Mesenchymal stem cell (in vitro differentiated cells and primary cell): ENCODE data around the gene GPR161.

ENCODE experiments used
- DNase-seq: peaks from one replicate; pipeline ENCODE4 v3.0.0-alpha.2; 2013
- H2AFZ ChIP-seq: one replicate; pipeline ENCODE4 v1.6.1; 2013; ENCODE audit warnings: low read depth, mild to moderate bottlenecking, control low read depth, inconsistent platforms, low read length, moderate library complexity
- H2AK5ac ChIP-seq: 2 replicates; pipeline ENCODE4 v1.6.1; 2013; ENCODE audit warnings: low read length, moderate library complexity, mild to moderate bottlenecking, inconsistent platforms; ENCODE audit not compliant: severe bottlenecking
- H2BK120ac ChIP-seq: one replicate; pipeline ENCODE4 v1.6.1; 2013; ENCODE audit warnings: low read depth, mild to moderate bottlenecking, inconsistent platforms, low read length, moderate library complexity
- H2BK12ac ChIP-seq, 2 experiments: one replicate each; pipeline ENCODE4 v1.6.1; 2013; ENCODE audit warnings: inconsistent platforms in 2 of 2, low read length in 2 of 2, mild to moderate bottlenecking in 2 of 2, moderate library complexity in 2 of 2, control low read depth in 1 of 2
- H2BK15ac ChIP-seq: one replicate; pipeline ENCODE4 v1.6.1; 2013; ENCODE audit warnings: mild to moderate bottlenecking, low read depth, inconsistent platforms; ENCODE audit not compliant: poor library complexity, severe bottlenecking
- H2BK5ac ChIP-seq: 2 replicates; pipeline ENCODE4 v1.6.1; 2013; ENCODE audit warnings: low read depth, mild to moderate bottlenecking, low read length, control low read depth, inconsistent platforms; ENCODE audit not compliant: poor library complexity, severe bottlenecking
- H3K14ac ChIP-seq, 2 experiments: one replicate each; pipeline ENCODE4 v1.6.1; 2013; ENCODE audit warnings: inconsistent platforms in 2 of 2, low read length in 2 of 2, control low read depth in 1 of 2, mild to moderate bottlenecking in 1 of 2, moderate library complexity in 1 of 2
- H3K18ac ChIP-seq, 2 experiments: one replicate each; pipeline ENCODE4 v1.6.1; 2013; ENCODE audit warnings: inconsistent platforms in 2 of 2, low read length in 2 of 2, control low read depth in 1 of 2, low read depth in 1 of 2, mild to moderate bottlenecking in 1 of 2
- H3K23ac ChIP-seq, 2 experiments: one replicate each; pipeline ENCODE4 v1.6.1; 2013; ENCODE audit warnings: inconsistent platforms in 2 of 2, low read length in 2 of 2, mild to moderate bottlenecking in 2 of 2, moderate library complexity in 2 of 2, control low read depth in 1 of 2
- H3K27ac ChIP-seq: 2 replicates; pipeline ENCODE4 v1.5.1; 2013; ENCODE audit warnings: mild to moderate bottlenecking, moderate library complexity, low read length, control low read depth, inconsistent platforms; ENCODE audit not compliant: poor library complexity, severe bottlenecking
- H3K27me3 ChIP-seq, 2 experiments: 2 replicates each; pipeline versions ENCODE4 v1.6.1 to v1.7.0; 2013; ENCODE audit warnings: low read length in 2 of 2, mild to moderate bottlenecking in 2 of 2, moderate library complexity in 2 of 2, control low read depth in 1 of 2, inconsistent platforms in 1 of 2; ENCODE audit not compliant: control insufficient read depth in 1 of 2, insufficient read depth in 1 of 2
- H3K36me3 ChIP-seq, 2 experiments: 2 replicates each; pipeline versions ENCODE4 v1.6.1 to v1.7.0; 2013; ENCODE audit warnings: low read length in 2 of 2, control low read depth in 1 of 2, inconsistent platforms in 1 of 2, low read depth in 1 of 2, mild to moderate bottlenecking in 1 of 2; ENCODE audit not compliant: insufficient read depth in 2 of 2, control insufficient read depth in 1 of 2
- H3K4ac ChIP-seq, 2 experiments: one replicate each; pipeline ENCODE4 v1.6.1; 2013; ENCODE audit warnings: inconsistent platforms in 2 of 2, low read length in 2 of 2, mild to moderate bottlenecking in 2 of 2, moderate library complexity in 2 of 2, control low read depth in 1 of 2, low read depth in 1 of 2
- H3K4me1 ChIP-seq: 2 replicates; pipeline ENCODE4 v1.6.1; 2013; ENCODE audit warnings: low read depth, low read length, control low read depth; ENCODE audit not compliant: control insufficient read depth, insufficient read depth
- H3K4me2 ChIP-seq: 2 replicates; pipeline ENCODE4 v1.6.1; 2013; ENCODE audit warnings: low read length, mild to moderate bottlenecking, inconsistent platforms; ENCODE audit not compliant: poor library complexity, severe bottlenecking
- H3K4me3 ChIP-seq, 2 experiments: 2 replicates each; pipeline versions ENCODE4 v1.5.1 to v1.7.0; 2013; ENCODE audit warnings: low read length in 2 of 2, mild to moderate bottlenecking in 2 of 2, control low read depth in 1 of 2, low read depth in 1 of 2; ENCODE audit not compliant: insufficient read depth in 1 of 2
- H3K79me1 ChIP-seq: replicated peaks from 2 replicates; pipeline ENCODE4 v1.6.1; 2013; ENCODE audit warnings: mild to moderate bottlenecking, control low read depth, low read length, inconsistent platforms; ENCODE audit not compliant: poor library complexity, severe bottlenecking
- H3K9ac ChIP-seq: 2 replicates; pipeline ENCODE4 v1.7.0; 2013; ENCODE audit warnings: mild to moderate bottlenecking, low read length, moderate library complexity
- H3K9me3 ChIP-seq: 2 replicates; pipeline ENCODE4 v1.7.0; 2013; ENCODE audit warnings: mild to moderate bottlenecking, low read length; ENCODE audit not compliant: control insufficient read depth
- H4K8ac ChIP-seq: one replicate; pipeline ENCODE4 v1.6.1; 2013; ENCODE audit warnings: inconsistent platforms, mild to moderate bottlenecking, low read length, moderate library complexity
- H4K91ac ChIP-seq: one replicate; pipeline ENCODE4 v1.6.1; 2013; ENCODE audit warnings: mild to moderate bottlenecking, low read length, inconsistent platforms
- WGBS: methylation state at CpG from one replicate; pipeline ENCODE4 v1.1.7; 2013; ENCODE audit warnings: mixed read lengths; 5-methylcytosine and 5-hydroxymethylcytosine counted together

GPR161 gene

DNA sequence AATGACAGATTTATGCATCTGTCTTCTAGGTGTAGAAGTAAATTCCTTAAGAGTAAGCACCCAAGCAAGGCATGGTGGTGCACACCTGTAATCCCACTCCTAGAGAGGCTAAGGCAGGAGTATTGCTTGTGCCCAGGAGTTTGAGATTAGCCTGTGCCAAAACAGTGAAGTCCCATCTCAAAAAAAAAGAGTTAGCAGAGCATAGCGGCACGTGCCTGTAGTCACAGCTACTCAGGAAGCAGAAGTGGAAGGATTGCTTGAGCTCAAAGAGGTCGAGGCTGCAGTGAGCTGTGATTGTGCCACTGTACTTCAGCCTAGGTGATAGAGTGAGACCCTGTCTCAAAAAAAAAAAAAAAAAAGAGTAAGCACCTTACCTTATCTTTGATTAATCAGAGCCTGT lies 26.9 kb upstream of the GPR161 start:
- H3K9me3 ChIP-seq = peaks cover 20% of the 10 kb centered on the region
- H3K27me3 ChIP-seq = no peaks in the 10 kb centered on the region
- no peak overlapping the region for H3K23ac ChIP-seq
- H3K79me1 ChIP-seq = no peaks in the 10 kb centered on the region
- H2AK5ac ChIP-seq = no peak overlapping the region
- H2AFZ ChIP-seq = no peak overlapping the region
- H4K8ac ChIP-seq = no peak overlapping the region
- H3K27ac ChIP-seq = no peak overlapping the region
- H3K4me1 ChIP-seq = peaks cover 3% of the 10 kb centered on the region
- H2BK120ac ChIP-seq = no peak overlapping the region
- no peaks in the 10 kb centered on the region for H3K36me3 ChIP-seq
- H3K4ac ChIP-seq = no peak overlapping the region
- DNase-seq = no peak
- H3K9ac ChIP-seq = no peak overlapping the region
- no peak overlapping the region for H2BK5ac ChIP-seq
- H3K4me2 ChIP-seq = no peak overlapping the region
- H3K18ac ChIP-seq = no peak overlapping the region
- no peak overlapping the region for H2BK12ac ChIP-seq
- H4K91ac ChIP-seq = no peak overlapping the region
- WGBS = 82% methylated on average over 2 of the region's 3 CpGs
- no peak overlapping the region for H2BK15ac ChIP-seq
- no peak overlapping the region for H3K4me3 ChIP-seq
- H3K14ac ChIP-seq = no peak overlapping the region

DNA sequence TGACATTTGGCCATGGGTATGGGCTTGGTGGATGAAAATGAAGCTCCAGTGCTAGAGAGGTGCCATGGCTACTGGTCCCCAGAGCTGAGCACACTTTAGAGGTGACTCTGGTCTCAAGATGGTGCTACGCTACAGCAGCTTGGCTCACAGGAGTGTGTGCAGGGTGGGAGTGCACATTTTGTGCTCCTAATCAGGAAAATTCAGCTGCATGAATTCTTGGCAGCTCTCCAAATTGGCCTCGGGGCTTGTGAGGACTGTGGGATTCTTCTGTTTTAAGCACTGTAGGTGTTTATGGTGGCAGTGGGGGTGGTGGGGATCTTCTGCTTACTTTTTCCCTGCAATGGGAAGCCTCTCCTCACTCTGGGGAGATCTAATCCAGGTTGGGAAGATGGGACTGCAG lies 24.7 kb upstream of the GPR161 start:
- Histone ChIP-seq H2BK5ac (no peak overlapping the region), H3K4me3 (no peak overlapping the region), H3K4me1 (peaks cover 3% of the 10 kb centered on the region), H3K18ac (no peak overlapping the region), H3K9me3 (peaks cover 26% of the 10 kb centered on the region), H2AK5ac (no peak overlapping the region), H2BK120ac (no peak overlapping the region), H4K8ac (no peak overlapping the region), H2BK12ac (no peak overlapping the region), H3K4me2 (no peak overlapping the region), H3K23ac (no peak overlapping the region), H2AFZ (no peak overlapping the region), H3K4ac (no peak overlapping the region), H3K27ac (no peak overlapping the region), H3K36me3 (no peaks in the 10 kb centered on the region), H4K91ac (no peak overlapping the region), H3K79me1 (no peaks in the 10 kb centered on the region), H3K9ac (no peak overlapping the region), H2BK15ac (no peak overlapping the region), H3K27me3 (no peaks in the 10 kb centered on the region), H3K14ac (no peak overlapping the region)
- no peak for DNase-seq
- WGBS = 83% methylated on average over 2 of the region's 2 CpGs

- Histone ChIP-seq H3K36me3 (no peaks in the 10 kb centered on the region), H2AK5ac (no peak overlapping the region), H4K8ac (no peak overlapping the region), H3K9ac (no peak overlapping the region), H2AFZ (no peak overlapping the region), H2BK12ac (no peak overlapping the region), H2BK5ac (no peak overlapping the region), H2BK120ac (no peak overlapping the region), H3K4me3 (no peak overlapping the region), H4K91ac (no peak overlapping the region), H3K9me3 (peaks cover 26% of the 10 kb centered on the region), H3K14ac (no peak overlapping the region), H3K18ac (no peak overlapping the region), H3K23ac (no peak overlapping the region), H3K4me1 (peaks cover 2% of the 10 kb centered on the region), H3K27ac (no peak overlapping the region), H3K27me3 (no peaks in the 10 kb centered on the region), H3K4ac (no peak overlapping the region), H2BK15ac (no peak overlapping the region), H3K79me1 (no peaks in the 10 kb centered on the region), H3K4me2 (no peak overlapping the region)
- WGBS = no CpG with 5 or more reads among the region's 1 CpG
- no peak for DNase-seq
These were observed 23.2 kb upstream of the GPR161 start for GRCh38 chr1:168159979-168160378.

DNA sequence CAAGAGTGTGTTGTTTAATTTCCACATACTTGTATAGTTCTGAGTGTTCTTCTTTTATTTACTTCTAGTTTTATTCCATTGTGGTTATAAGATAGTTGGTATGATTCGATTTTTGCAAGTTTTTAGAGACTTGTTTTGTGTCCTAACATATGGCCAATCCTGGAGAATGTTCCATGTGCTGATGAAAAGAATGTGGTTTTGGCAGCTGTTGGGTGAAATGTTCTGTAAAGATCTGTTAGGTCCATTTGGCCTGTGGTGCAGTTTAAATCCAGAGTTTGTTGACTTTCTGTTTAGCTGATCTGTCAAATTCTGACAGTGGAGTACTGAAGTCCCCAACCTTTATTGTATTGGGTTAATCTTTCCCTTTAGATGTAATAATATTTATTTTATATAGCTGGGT lies 22.5 kb upstream of the GPR161 start:
- Histone ChIP-seq H2BK15ac (no peak overlapping the region), H3K27ac (no peak overlapping the region), H2AK5ac (no peak overlapping the region), H2AFZ (no peak overlapping the region), H3K79me1 (no peaks in the 10 kb centered on the region), H3K9me3 (peaks cover 26% of the 10 kb centered on the region), H3K23ac (no peak overlapping the region), H3K27me3 (no peaks in the 10 kb centered on the region), H4K91ac (no peak overlapping the region), H3K36me3 (no peaks in the 10 kb centered on the region), H2BK12ac (no peak overlapping the region), H3K14ac (no peak overlapping the region), H3K9ac (no peak overlapping the region), H3K4me3 (no peak overlapping the region), H3K18ac (no peak overlapping the region), H2BK120ac (no peak overlapping the region), H3K4me2 (no peak overlapping the region), H2BK5ac (no peak overlapping the region), H3K4me1 (no peaks in the 10 kb centered on the region), H3K4ac (no peak overlapping the region), H4K8ac (no peak overlapping the region)
- 35% methylated on average over 1 of the region's 1 CpG for WGBS
- DNase-seq = no peak
